AG09319 (cell line): Measurements from ENCODE around the gene RNF126.
"Not testable (repeated sequence)": the region's sequence is repeated elsewhere in the genome, so short reads cannot be mapped to it uniquely, and the experiment has no call there.

Source experiments
- DNase-seq: peaks from one replicate; pipeline ENCODE4 v3.0.0-alpha.2; 2010; ENCODE audit warnings: low read depth; ENCODE audit errors: extremely low read depth
- TF ChIP-seq, protein P1 (sequence below): IDR thresholded peaks from 2 replicates; pipeline ENCODE4 v1.5.1; 2011; ENCODE audit warnings: low read depth, mild to moderate bottlenecking, inconsistent platforms, low read length, moderate library complexity

The RNF126 gene

DNA sequence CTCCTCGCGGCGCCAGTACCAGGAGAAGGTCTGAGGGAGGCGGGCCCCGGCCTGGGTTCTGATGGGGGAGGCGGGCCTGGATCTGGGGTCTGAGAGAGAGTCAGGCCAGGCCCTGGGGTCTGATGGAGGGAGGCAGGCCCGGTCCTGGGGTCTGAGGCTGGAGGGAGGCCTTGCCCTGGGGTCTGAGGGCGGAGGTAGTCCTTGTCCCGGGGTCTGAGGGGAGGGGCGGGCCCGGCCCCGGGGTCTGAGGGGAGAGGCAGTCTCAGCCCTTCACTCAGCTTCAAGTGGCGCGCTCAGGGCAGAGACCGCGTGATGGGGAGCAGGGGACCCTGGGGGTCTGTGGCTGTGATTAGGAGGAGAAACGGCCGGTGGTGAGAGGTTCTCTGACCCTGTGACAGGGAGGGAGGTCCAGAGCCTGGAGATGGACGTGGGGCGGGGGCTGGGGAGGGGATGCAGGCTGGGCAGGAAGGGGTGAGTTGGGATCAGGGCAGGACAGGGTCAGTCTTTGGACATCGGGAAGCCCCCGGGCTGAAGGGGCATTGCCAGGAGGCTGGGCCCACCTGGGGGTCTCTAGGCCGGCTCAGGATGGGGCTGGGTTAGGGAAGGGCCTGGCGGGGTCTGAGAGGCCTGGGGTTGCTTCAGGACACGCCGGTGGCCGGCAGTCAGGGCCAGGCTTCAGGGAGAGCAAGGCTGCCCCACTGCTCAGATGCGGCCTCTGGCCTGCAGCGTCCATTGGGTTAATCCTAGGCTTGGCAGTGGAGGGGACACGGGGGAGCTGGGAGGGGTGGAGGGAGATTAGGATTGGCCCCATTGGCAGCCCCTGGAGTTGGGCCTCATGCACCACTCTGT lies 54.6 kb downstream of the RNF126 start:
- no peak for DNase-seq
- TF ChIP-seq, protein P1, sequence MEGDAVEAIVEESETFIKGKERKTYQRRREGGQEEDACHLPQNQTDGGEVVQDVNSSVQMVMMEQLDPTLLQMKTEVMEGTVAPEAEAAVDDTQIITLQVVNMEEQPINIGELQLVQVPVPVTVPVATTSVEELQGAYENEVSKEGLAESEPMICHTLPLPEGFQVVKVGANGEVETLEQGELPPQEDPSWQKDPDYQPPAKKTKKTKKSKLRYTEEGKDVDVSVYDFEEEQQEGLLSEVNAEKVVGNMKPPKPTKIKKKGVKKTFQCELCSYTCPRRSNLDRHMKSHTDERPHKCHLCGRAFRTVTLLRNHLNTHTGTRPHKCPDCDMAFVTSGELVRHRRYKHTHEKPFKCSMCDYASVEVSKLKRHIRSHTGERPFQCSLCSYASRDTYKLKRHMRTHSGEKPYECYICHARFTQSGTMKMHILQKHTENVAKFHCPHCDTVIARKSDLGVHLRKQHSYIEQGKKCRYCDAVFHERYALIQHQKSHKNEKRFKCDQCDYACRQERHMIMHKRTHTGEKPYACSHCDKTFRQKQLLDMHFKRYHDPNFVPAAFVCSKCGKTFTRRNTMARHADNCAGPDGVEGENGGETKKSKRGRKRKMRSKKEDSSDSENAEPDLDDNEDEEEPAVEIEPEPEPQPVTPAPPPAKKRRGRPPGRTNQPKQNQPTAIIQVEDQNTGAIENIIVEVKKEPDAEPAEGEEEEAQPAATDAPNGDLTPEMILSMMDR: no peak

DNA sequence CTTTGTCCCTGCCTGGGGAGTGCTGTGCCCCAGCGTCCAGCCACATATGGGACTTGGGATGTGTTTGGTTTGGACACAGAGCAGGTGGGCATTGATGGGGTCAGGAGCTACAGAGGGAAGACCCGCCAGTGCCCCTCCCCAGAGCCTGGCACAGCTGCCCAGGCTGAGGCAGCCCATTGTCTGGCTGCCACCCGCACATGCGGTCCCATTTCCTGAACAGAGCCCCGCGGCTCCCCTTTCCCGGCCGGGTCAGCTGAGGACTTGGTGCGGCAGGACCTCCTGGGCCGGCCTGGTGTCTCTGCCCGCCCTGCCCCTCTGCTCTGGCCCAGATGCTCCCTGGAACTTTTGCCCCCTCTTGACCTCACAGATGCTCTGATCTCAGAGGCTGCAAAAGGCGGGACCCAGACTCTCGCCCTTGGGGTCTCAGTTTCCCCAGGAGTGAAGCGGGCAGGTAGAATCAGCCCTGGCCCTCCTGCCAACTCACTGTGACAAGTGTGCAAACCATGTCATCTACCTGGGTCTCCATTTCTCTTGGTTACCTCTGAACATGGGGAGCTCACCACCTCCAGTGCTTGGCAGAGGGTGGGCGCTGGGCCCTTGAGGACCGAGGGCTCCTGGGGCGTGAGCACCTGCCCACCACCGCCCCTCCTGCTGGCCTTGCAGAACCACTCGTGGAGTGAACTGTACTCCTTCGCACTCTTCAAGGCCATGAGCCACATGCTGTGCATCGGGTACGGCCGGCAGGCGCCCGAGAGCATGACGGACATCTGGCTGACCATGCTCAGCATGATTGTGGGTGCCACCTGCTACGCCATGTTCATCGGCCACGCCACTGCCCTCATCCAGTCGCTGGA lies 55.5 kb downstream of the RNF126 start:
- TF ChIP-seq, protein P1: no peak
- no peak for DNase-seq

DNA sequence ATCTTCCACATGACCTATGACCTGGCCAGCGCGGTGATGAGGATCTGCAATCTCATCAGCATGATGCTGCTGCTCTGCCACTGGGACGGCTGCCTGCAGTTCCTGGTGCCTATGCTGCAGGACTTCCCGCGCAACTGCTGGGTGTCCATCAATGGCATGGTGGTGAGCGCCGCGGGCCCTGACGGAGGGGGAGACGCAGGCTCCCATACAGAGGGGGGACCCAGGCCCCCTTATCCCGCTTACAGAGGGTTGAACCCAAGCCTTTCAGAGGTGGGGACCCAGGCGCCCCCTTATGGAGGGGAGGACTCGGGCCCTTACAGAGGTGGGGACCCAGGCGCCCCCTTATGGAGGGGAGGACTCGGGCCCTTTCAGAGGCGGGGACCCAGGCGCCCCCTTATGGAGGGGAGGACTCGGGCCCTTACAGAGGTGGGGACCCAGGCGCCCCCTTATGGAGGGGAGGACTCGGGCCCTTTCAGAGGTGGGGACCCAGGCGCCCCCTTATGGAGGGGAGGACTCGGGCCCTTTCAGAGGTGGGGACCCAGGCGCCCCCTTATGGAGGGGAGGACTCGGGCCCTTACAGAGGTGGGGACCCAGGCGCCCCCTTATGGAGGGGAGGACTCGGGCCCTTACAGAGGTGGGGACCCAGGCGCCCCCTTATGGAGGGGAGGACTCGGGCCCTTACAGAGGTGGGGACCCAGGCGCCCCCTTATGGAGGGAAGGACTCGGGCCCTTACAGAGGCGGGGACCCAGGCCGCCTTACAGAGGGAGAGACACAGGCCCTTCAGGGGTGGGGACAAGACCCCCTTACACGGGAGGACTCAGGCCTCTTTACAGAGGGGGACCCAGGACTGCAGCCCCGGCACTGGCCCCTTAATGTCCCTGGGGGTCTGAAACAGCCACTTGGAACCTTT lies 57.7 kb downstream of the RNF126 start:
- DNase-seq: not testable (repeated sequence)

DNA sequence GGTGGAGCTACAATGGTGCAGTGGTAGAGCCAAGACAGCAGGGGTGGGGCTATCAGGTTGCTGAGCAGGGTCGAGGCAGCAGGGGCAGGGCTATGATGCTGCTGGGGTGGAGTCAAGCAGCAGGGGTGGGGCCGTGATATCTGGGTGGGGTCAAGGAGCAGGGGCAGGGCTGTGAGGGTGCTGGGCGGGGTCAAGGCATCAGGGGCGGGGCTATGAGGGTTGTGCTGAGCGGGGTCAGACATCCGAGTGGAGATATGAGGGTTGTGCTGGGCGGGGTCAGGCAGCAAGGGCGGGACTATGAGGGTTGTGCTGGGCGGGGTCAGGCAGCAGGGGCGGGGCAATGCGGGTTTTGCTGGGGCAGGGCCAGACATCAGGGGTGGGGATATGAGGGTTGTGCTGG lies 58.7 kb downstream of the RNF126 start:
- DNase-seq: no peak
- TF ChIP-seq, protein P1: no peak

DNA sequence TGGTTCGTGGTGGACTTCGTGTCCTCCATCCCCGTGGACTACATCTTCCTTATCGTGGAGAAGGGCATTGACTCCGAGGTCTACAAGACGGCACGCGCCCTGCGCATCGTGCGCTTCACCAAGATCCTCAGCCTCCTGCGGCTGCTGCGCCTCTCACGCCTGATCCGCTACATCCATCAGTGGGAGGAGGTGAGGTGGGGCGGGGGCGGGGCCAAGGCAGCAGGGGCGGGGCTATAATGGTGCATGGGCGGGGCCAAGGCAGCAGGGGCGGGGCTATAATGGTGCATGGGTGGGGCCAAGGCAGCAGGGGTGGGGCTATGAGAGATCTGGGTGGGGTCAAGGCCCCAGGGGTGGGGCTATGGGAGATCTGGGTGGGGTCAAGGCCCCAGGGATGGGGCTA lies 59.2 kb downstream of the RNF126 start:
- not testable (repeated sequence) for DNase-seq

DNA sequence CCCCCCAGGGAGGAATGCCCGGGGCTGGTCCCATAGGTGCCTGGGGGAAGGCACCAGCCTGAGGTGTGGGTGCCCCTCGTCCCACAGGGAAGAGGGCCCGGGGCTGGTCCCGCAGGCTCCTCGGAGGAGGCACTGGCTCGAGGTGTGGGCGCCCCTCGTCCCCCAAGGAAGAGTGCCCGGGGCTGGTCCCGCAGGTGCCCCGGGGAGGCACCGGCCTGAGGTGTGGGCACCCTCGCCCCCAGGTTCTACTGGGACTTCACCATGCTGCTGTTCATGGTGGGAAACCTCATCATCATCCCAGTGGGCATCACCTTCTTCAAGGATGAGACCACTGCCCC lies 59.7 kb downstream of the RNF126 start:
- DNase-seq: not testable (repeated sequence)

DNA sequence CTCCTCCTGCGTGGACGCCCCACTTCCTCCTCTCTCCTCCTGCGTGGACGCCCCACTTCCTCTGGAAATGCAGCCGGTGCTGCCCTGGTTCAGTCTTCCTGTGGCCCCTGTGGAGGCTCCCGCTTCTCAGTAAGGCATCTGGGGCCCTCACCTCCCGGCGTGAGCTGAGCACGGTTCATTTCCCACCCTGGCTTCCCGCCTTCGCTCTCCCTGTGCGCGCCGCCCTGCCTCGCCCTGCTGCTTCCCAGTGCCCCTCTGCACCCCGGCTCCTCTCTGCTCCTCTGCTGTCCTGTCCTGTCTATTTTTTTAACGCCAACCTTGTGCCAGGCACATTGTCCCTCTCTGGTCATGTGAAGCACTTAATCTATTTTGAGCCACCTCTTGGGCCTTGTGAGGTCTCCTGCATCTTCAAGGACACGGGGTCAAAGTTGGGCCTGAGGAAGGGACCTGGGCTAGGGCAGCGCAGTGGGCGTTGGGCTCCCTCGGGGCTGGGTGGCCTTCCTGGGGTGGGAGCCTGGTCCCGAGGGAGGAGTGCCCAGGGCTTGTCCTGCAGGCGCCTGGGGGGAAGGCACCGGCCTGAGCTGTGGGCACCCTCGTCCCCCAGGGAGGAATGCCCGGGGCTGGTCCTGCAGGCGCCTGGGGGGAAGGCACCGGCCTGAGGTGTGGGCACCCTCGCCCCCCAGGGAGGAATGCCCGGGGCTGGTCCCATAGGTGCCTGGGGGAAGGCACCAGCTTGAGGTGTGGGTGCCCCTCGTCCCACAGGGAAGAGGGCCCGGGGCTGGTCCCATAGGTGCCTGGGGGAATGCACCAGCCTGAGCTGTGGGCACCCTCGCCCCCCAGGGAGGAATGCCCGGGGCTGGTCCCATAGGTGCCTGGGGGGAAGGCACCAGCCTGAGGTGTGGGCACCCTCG lies 60.4 kb downstream of the RNF126 start:
- TF ChIP-seq, protein P1: no peak
- DNase-seq: no peak

DNA sequence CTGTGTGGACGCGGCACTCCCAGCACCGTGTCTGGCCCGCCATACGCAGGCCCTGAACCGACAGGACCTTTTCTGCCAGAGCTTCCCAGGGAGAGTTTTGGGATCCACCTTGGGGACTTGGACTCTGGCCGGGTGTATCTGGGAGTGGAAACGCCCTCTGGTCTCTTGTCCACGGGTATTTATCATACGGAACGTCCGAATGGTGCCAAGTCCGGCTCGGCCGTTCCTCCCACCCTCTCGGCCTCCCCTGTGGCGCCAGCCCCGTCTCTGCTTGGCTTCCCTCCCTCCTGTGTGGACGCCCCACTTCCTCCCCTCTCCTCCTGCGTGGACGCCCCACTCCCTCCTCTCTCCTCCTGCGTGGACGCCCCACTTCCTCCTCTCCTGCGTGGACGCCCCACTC lies 61.2 kb downstream of the RNF126 start:
- no peak for DNase-seq
- TF ChIP-seq, protein P1: no peak
